OCI-LY3 (cell line): ENCODE results near the gene CASP14.

ENCODE experiments used
- EZH2phosphoT487 ChIP-seq: fragments of 200-600 bp; shearing (Covaris generic); IDR thresholded peaks from 2 replicates; pipeline ENCODE4 v1.6.1; 2018; ENCODE audit warnings: antibody characterized with exemption, mixed run types, low read depth
- TF ChIP-seq, protein P1 (sequence below): fragments of 200-600, 300-600 bp; sonication (generic); IDR thresholded peaks from 2 replicates; pipeline ENCODE4 v1.5.1; 2014; ENCODE audit warnings: antibody characterized with exemption, low read length, low read depth

DNA sequence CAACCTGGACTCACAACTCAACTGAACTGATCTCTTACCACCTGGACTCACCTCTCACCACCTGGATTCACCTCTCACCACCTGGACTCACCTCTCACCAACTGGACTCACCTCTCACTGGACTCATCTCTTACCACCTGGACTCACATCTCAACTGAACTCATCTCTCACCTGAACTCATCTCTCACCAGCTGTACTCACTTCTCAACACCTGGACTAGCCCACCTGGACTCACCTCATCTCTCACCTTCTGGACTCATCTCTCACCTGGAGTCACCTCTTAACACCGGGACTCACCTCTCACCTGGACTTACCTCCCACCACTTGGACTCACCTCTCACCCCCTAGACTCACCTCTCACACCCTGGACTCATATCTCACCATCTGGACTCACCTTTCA is 7.3 kb upstream of the CASP14 start:
- TF ChIP-seq, protein P1, sequence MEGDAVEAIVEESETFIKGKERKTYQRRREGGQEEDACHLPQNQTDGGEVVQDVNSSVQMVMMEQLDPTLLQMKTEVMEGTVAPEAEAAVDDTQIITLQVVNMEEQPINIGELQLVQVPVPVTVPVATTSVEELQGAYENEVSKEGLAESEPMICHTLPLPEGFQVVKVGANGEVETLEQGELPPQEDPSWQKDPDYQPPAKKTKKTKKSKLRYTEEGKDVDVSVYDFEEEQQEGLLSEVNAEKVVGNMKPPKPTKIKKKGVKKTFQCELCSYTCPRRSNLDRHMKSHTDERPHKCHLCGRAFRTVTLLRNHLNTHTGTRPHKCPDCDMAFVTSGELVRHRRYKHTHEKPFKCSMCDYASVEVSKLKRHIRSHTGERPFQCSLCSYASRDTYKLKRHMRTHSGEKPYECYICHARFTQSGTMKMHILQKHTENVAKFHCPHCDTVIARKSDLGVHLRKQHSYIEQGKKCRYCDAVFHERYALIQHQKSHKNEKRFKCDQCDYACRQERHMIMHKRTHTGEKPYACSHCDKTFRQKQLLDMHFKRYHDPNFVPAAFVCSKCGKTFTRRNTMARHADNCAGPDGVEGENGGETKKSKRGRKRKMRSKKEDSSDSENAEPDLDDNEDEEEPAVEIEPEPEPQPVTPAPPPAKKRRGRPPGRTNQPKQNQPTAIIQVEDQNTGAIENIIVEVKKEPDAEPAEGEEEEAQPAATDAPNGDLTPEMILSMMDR, result no peak
- no peak for TF ChIP-seq EZH2phosphoT487
